Suprapubic skin (tissue), 4 donors: Measurements from ENCODE around the gene TNPO2. TPM values are rescaled to one million over a fixed set of nuclear protein-coding genes. Genes with fewer than 3 reads are reported as not detected.

ENCODE experiments used
- DNase-seq, 2 donors: peaks; one replicate each; pipeline ENCODE4 v3.0.0-alpha.2; 2019; ENCODE audit warnings: low spot score in 2 of 2
- H3K27ac ChIP-seq: fragments of 200-600 bp; sonication (generic); one replicate; pipeline ENCODE4 v1.5.1; 2019
- H3K27me3 ChIP-seq: fragments of 200-600 bp; sonication (generic); one replicate; pipeline ENCODE4 v1.5.1; 2019
- H3K36me3 ChIP-seq: fragments of 200-600 bp; sonication (generic); one replicate; pipeline ENCODE4 v1.5.1; 2019
- H3K4me1 ChIP-seq: fragments of 200-600 bp; sonication (generic); one replicate; pipeline ENCODE4 v1.5.1; 2019
- H3K4me3 ChIP-seq: fragments of 200-600 bp; sonication (generic); one replicate; pipeline ENCODE4 v1.5.1; 2019; ENCODE audit warnings: mild to moderate bottlenecking
- H3K9me3 ChIP-seq: fragments of 200-600 bp; sonication (generic); one replicate; pipeline ENCODE4 v1.5.1; 2019
- CTCF ChIP-seq, 2 donors: fragments of 200-600 bp in 1 of 2; fragments of 450-650 bp in 1 of 2; sonication (generic) in 1 of 2; IDR thresholded peaks; one replicate each; pipeline ENCODE4 v1.5.1; 2016 to 2019; ENCODE audit warnings: antibody characterized with exemption in 2 of 2, mild to moderate bottlenecking in 1 of 2, moderate library complexity in 1 of 2
- EP300 ChIP-seq: sonication (generic); formaldehyde crosslinking; IDR thresholded peaks from one replicate; pipeline ENCODE4 v1.6.1; 2017; ENCODE audit warnings: antibody characterized with exemption
- POLR2A ChIP-seq, 2 donors: fragments of 450-650 bp; IDR thresholded peaks; one replicate each; pipeline ENCODE4 v1.6.1; 2017; ENCODE audit warnings: antibody characterized with exemption in 2 of 2, mild to moderate bottlenecking in 2 of 2, moderate library complexity in 2 of 2
- POLR2AphosphoS5 ChIP-seq, 3 donors: sonication (generic); formaldehyde crosslinking; IDR thresholded peaks; one replicate each; pipeline ENCODE4 v1.6.1; 2017; ENCODE audit warnings: antibody characterized with exemption in 3 of 3
- WGBS: methylation state at CpG from one replicate; pipeline ENCODE4 v1.1.5; 2018; 5-methylcytosine and 5-hydroxymethylcytosine counted together
- total RNA-seq, 4 donors: library from RNA; depleted of rRNA; stranded (reverse); fragments of >200 nt; gene quantifications; one replicate each; pipeline ENCODE4 v1.1.0, GENCODE V29; 2016

TNPO2 gene
- total RNA-seq, 4 donors from 2014 or later, result 94.6 to 206 (median 110) TPM

- Histone ChIP-seq H3K27ac (no peak overlapping the region), H3K27me3 (no peaks in the 10 kb centered on the region), H3K9me3 (no peaks in the 10 kb centered on the region), H3K4me3 (no peak overlapping the region), H3K36me3 (peaks cover 95% of the 10 kb centered on the region), H3K4me1 (no peaks in the 10 kb centered on the region)
- TF ChIP-seq CTCF (IDR thresholded peaks at IDR 0.05), result no peak
- no peak for DNase-seq
- whole genome bisulfite sequencing, result 97% methylated on average over 14 of the region's 17 CpGs
These were observed 12.5 kb downstream of the TNPO2 start for GRCh38 chr19:12711187-12711586.

GRCh38 chr19:12708641-12709040, 15.1 kb downstream of the TNPO2 start:
- no peak for DNase-seq
- Histone ChIP-seq H3K9me3 (no peaks in the 10 kb centered on the region), H3K4me1 (no peaks in the 10 kb centered on the region), H3K4me3 (no peak overlapping the region), H3K27ac (no peak overlapping the region), H3K27me3 (no peaks in the 10 kb centered on the region), H3K36me3 (peaks cover 95% of the 10 kb centered on the region)
- TF ChIP-seq POLR2A (IDR thresholded peaks at IDR 0.05), result no peak
- WGBS, result 98% methylated on average over 8 of the region's 8 CpGs

GRCh38 chr19:12706332-12706718, 17.4 kb downstream of the TNPO2 start:
- Histone ChIP-seq H3K36me3 (peaks cover 99% of the 10 kb centered on the region), H3K27ac (no peak overlapping the region), H3K9me3 (no peaks in the 10 kb centered on the region), H3K4me3 (no peak overlapping the region), H3K4me1 (no peaks in the 10 kb centered on the region), H3K27me3 (no peaks in the 10 kb centered on the region)
- DNase-seq, result no peak
- TF ChIP-seq CTCF (IDR thresholded peaks at IDR 0.05), result no peak
- no peak for TF ChIP-seq POLR2AphosphoS5 (IDR thresholded peaks at IDR 0.05)
- TF ChIP-seq POLR2A (IDR thresholded peaks at IDR 0.05), result no peak
- TF ChIP-seq EP300, result no peak
- 96% methylated on average over 11 of the region's 13 CpGs for WGBS

- no peaks in the 10 kb centered on the region for H3K27me3 ChIP-seq
- no peak for DNase-seq
- no peaks in the 10 kb centered on the region for H3K4me1 ChIP-seq
- H3K27ac ChIP-seq, result no peak overlapping the region
- H3K9me3 ChIP-seq, result no peaks in the 10 kb centered on the region
- WGBS, result 92% methylated on average over 17 of the region's 29 CpGs
- H3K36me3 ChIP-seq, result peaks cover 99% of the 10 kb centered on the region
- TF ChIP-seq CTCF (IDR thresholded peaks at IDR 0.05) (no peak), POLR2AphosphoS5 (IDR thresholded peaks at IDR 0.05) (no peak), EP300 (no peak), POLR2A (IDR thresholded peaks at IDR 0.05) (no peak)
- H3K4me3 ChIP-seq, result no peak overlapping the region
These were observed 17.9 kb downstream of the TNPO2 start for GRCh38 chr19:12705654-12706331.

GRCh38 chr19:12705169-12705568, 18.6 kb downstream of the TNPO2 start:
- H3K4me3 ChIP-seq, result no peak overlapping the region
- no peaks in the 10 kb centered on the region for H3K4me1 ChIP-seq
- TF ChIP-seq POLR2A (IDR thresholded peaks at IDR 0.05) (no peak), POLR2AphosphoS5 (IDR thresholded peaks at IDR 0.05) (no peak), CTCF (IDR thresholded peaks at IDR 0.05) (no peak), EP300 (no peak)
- 97% methylated on average over 12 of the region's 13 CpGs for WGBS
- H3K36me3 ChIP-seq, result peaks cover 99% of the 10 kb centered on the region
- no peak for DNase-seq
- H3K27me3 ChIP-seq, result no peaks in the 10 kb centered on the region
- H3K27ac ChIP-seq, result no peak overlapping the region
- no peaks in the 10 kb centered on the region for H3K9me3 ChIP-seq

GRCh38 chr19:12703046-12703445, 20.7 kb downstream of the TNPO2 start:
- peaks cover 89% of the 10 kb centered on the region for H3K36me3 ChIP-seq
- H3K4me3 ChIP-seq, result no peak overlapping the region
- TF ChIP-seq CTCF (IDR thresholded peaks at IDR 0.05) (no peak), EP300 (no peak), POLR2AphosphoS5 (IDR thresholded peaks at IDR 0.05) (no peak), POLR2A (IDR thresholded peaks at IDR 0.05) (no peak)
- 64% methylated on average over 9 of the region's 9 CpGs for WGBS
- no peak for DNase-seq
- H3K9me3 ChIP-seq, result no peaks in the 10 kb centered on the region
- H3K27ac ChIP-seq, result no peak overlapping the region
- H3K4me1 ChIP-seq, result no peaks in the 10 kb centered on the region
- H3K27me3 ChIP-seq, result no peaks in the 10 kb centered on the region
